GM12891 (cell line): ENCODE data around the gene NCKAP5.
"Not testable (repeated sequence)": the region's sequence is repeated elsewhere in the genome, so short reads cannot be mapped to it uniquely, and the experiment has no call there.

ENCODE experiments used
- POLR2A ChIP-seq: IDR thresholded peaks from 2 replicates; pipeline ENCODE4 v1.6.1; 2011; ENCODE audit warnings: low read depth, low read length, control low read depth
- POLR2AphosphoS5 ChIP-seq: IDR thresholded peaks from 2 replicates; pipeline ENCODE4 v1.6.1; 2011; ENCODE audit warnings: low read depth, low read length, control low read depth

GRCh38 chr2:133470446-133470845 lies 97.8 kb downstream of the NCKAP5 start:
- TF ChIP-seq POLR2A, POLR2AphosphoS5: not testable (repeated sequence)
